ENCODE measurements around the gene PHLPP1.

DNA sequence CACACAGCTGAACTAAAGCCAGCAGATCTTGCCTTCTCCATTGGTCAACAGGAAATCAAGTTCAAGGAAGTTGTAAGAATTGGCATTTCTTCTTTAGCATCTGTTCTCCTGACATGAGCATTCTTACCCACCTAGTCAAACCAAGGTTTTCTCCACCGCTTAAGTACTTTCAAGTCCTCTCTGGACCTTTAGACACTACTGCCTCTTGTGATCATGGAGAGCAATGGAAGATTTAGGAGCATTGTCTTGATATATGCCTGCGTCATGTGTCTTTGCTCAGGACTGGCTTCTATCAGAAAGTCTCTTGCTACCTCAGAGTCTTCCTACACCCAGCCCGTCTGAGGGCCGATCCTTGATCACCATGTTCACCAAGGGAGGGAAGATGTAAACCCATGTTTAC, 262.2 kb downstream of the PHLPP1 start:
- TF ChIP-seq CTCF (IDR thresholded peaks at IDR 0.05): no peak
- no peak for TF ChIP-seq POLR2A (IDR thresholded peaks at IDR 0.05)
